Activated CD4-positive, alpha-beta memory T cell treated with anti-CD3 and anti-CD28 coated beads for 36 hours (primary cell): ENCODE results near the gene TCEAL1. TPM values are rescaled to one million over a fixed set of nuclear protein-coding genes. Genes with fewer than 3 reads are reported as not detected.
A peak's percentile ranks its signal among the peaks of the same experiment; 100 is the strongest.

Experiments
- CTCF ChIA-PET: fragments of 350-600 bp; sonication (Branson Sonifier 250); formaldehyde crosslinking; loops from one replicate; lab custom pipeline; 2021; ENCODE audit warnings: antibody characterized with exemption, inconsistent platforms; lab: Charles Lee
- POLR2A ChIA-PET: fragments of 350-600 bp; sonication (Branson Sonifier 250); formaldehyde crosslinking; loops from one replicate; lab custom pipeline; 2021; ENCODE audit warnings: antibody characterized with exemption; lab: Charles Lee
- DNase-seq: peaks from one replicate; pipeline ENCODE4 v3.0.0-alpha.2; 2020
- H3K27ac Mint-ChIP-seq: one replicate; pipeline ENCODE4 v1.8.0; 2021; ENCODE audit warnings: mixed read lengths
- H3K27me3 Mint-ChIP-seq: one replicate; pipeline ENCODE4 v1.8.0; 2021; ENCODE audit warnings: mixed read lengths
- H3K36me3 Mint-ChIP-seq: one replicate; pipeline ENCODE4 v1.8.0; 2021; ENCODE audit warnings: mixed read lengths
- H3K4me1 Mint-ChIP-seq: one replicate; pipeline ENCODE4 v1.8.0; 2021; ENCODE audit warnings: low read depth, mixed read lengths
- H3K4me3 Mint-ChIP-seq: one replicate; pipeline ENCODE4 v1.8.0; 2021; ENCODE audit warnings: mild to moderate bottlenecking, mixed read lengths
- H3K9me3 Mint-ChIP-seq: one replicate; pipeline ENCODE4 v1.8.0; 2021; ENCODE audit warnings: mixed read lengths
- intact Hi-C: fragments of 100-400 bp; cut with micrococcal nuclease; formaldehyde crosslinking; loops from one replicate; pipeline ENCODE4 v1.15.1; 2023
- total RNA-seq, 2 experiments: library from RNA; stranded (reverse); gene quantifications; one replicate each; pipeline ENCODE4 v1.2.3, GENCODE V29; 2021

The TCEAL1 gene
- total RNA-seq, 2 experiments from 2014 or later = 7.8 to 8.4 TPM

GRCh38 chrX:103613362-103613890, 15.3 kb upstream of the TCEAL1 start:
- no peaks in the 10 kb centered on the region for H3K9me3 Mint-ChIP-seq
- no peaks in the 10 kb centered on the region for H3K4me1 Mint-ChIP-seq
- POLR2A ChIA-PET = interaction anchor here (0.6 kb wide), 1 partner anchor 116 kb away, joined by 3 read pairs; no protein-coding TSS in a partner anchor
- DNase-seq = no peak
- no peak overlapping the region for H3K27ac Mint-ChIP-seq
- intact Hi-C loops = no loop called here
- H3K27me3 Mint-ChIP-seq = no peaks in the 10 kb centered on the region
- H3K4me3 Mint-ChIP-seq = no peak overlapping the region
- CTCF ChIA-PET = no interaction called here
- H3K36me3 Mint-ChIP-seq = no peaks in the 10 kb centered on the region

- no peak for DNase-seq
- Mint-ChIP-seq H3K27ac (no peak overlapping the region), H3K27me3 (no peaks in the 10 kb centered on the region), H3K9me3 (no peaks in the 10 kb centered on the region), H3K36me3 (no peaks in the 10 kb centered on the region), H3K4me1 (no peaks in the 10 kb centered on the region), H3K4me3 (no peak overlapping the region)
- intact Hi-C loops = no loop called here
- ChIA-PET CTCF (no interaction called here), POLR2A (no interaction called here)
These were observed 13.8 kb upstream of the TCEAL1 start for GRCh38 chrX:103614999-103615398.

- Mint-ChIP-seq H3K4me3 (no peak overlapping the region), H3K4me1 (no peaks in the 10 kb centered on the region), H3K27me3 (no peaks in the 10 kb centered on the region), H3K9me3 (no peaks in the 10 kb centered on the region), H3K27ac (no peak overlapping the region), H3K36me3 (no peaks in the 10 kb centered on the region)
- no peak for DNase-seq
- ChIA-PET POLR2A (no interaction called here), CTCF (no interaction called here)
- intact Hi-C loops = no loop called here
These were observed 12.9 kb upstream of the TCEAL1 start for GRCh38 chrX:103615781-103616371.

- no peaks in the 10 kb centered on the region for H3K9me3 Mint-ChIP-seq
- no peak overlapping the region for H3K27ac Mint-ChIP-seq
- CTCF ChIA-PET = no interaction called here
- H3K4me3 Mint-ChIP-seq = no peak overlapping the region
- no peak for DNase-seq
- POLR2A ChIA-PET = no interaction called here
- H3K36me3 Mint-ChIP-seq = no peaks in the 10 kb centered on the region
- no peaks in the 10 kb centered on the region for H3K4me1 Mint-ChIP-seq
- intact Hi-C loops = no loop called here
- H3K27me3 Mint-ChIP-seq = no peaks in the 10 kb centered on the region
These were observed 12.0 kb upstream of the TCEAL1 start for GRCh38 chrX:103616676-103617186.

GRCh38 chrX:103624111-103624510, 4.7 kb upstream of the TCEAL1 start:
- intact Hi-C loops = no loop called here
- no peaks in the 10 kb centered on the region for H3K9me3 Mint-ChIP-seq
- no peak overlapping the region for H3K27ac Mint-ChIP-seq
- no peaks in the 10 kb centered on the region for H3K27me3 Mint-ChIP-seq
- peaks cover 12% of the 10 kb centered on the region for H3K4me1 Mint-ChIP-seq
- H3K4me3 Mint-ChIP-seq = no peak overlapping the region
- DNase-seq = no peak
- ChIA-PET POLR2A (no interaction called here), CTCF (no interaction called here)
- H3K36me3 Mint-ChIP-seq = no peaks in the 10 kb centered on the region

GRCh38 chrX:103626855-103627254, 1.9 kb upstream of the TCEAL1 start:
- ChIA-PET POLR2A (no interaction called here), CTCF (no interaction called here)
- DNase-seq = no peak
- no peak overlapping the region for H3K27ac Mint-ChIP-seq
- peaks cover 17% of the 10 kb centered on the region for H3K4me1 Mint-ChIP-seq
- no peaks in the 10 kb centered on the region for H3K27me3 Mint-ChIP-seq
- no peaks in the 10 kb centered on the region for H3K9me3 Mint-ChIP-seq
- intact Hi-C loops = loop anchor here (5.0 kb wide), 1 partner anchor 40 kb away; the partner anchor contains the start of gene TCEAL4
- H3K4me3 Mint-ChIP-seq = no peak overlapping the region
- H3K36me3 Mint-ChIP-seq = no peaks in the 10 kb centered on the region

GRCh38 chrX:103629318-103630170, 769 bp downstream of the TCEAL1 start:
- peak overlapping the region; percentile 84 for H3K4me3 Mint-ChIP-seq
- ChIA-PET POLR2A (no interaction called here), CTCF (no interaction called here)
- H3K4me1 Mint-ChIP-seq = peaks cover 17% of the 10 kb centered on the region
- H3K36me3 Mint-ChIP-seq = no peaks in the 10 kb centered on the region
- peak overlapping the region; percentile 70 for H3K27ac Mint-ChIP-seq
- peak; percentile 42 for DNase-seq
- H3K9me3 Mint-ChIP-seq = no peaks in the 10 kb centered on the region
- no peaks in the 10 kb centered on the region for H3K27me3 Mint-ChIP-seq
- intact Hi-C loops = loop anchor here (5.0 kb wide), 1 partner anchor 42 kb away; the partner anchor contains the start of gene TCEAL4

GRCh38 chrX:103630171-103630511, 1.4 kb downstream of the TCEAL1 start:
- POLR2A ChIA-PET = no interaction called here
- Mint-ChIP-seq H3K4me1 (peaks cover 17% of the 10 kb centered on the region), H3K9me3 (no peaks in the 10 kb centered on the region), H3K27ac (no peak overlapping the region), H3K4me3 (peak overlapping the region; percentile 84), H3K27me3 (no peaks in the 10 kb centered on the region), H3K36me3 (no peaks in the 10 kb centered on the region)
- intact Hi-C loops = no loop called here
- DNase-seq = no peak
- CTCF ChIA-PET = no interaction called here

GRCh38 chrX:103631145-103631544, 2.4 kb downstream of the TCEAL1 start:
- Mint-ChIP-seq H3K27me3 (no peaks in the 10 kb centered on the region), H3K4me3 (no peak overlapping the region)
- intact Hi-C loops = no loop called here

GRCh38 chrX:103635436-103635835, 6.7 kb downstream of the TCEAL1 start:
- no peak overlapping the region for H3K4me3 Mint-ChIP-seq
- ChIA-PET CTCF (no interaction called here), POLR2A (no interaction called here)
- no peaks in the 10 kb centered on the region for H3K9me3 Mint-ChIP-seq
- intact Hi-C loops = no loop called here
- H3K36me3 Mint-ChIP-seq = no peaks in the 10 kb centered on the region
- H3K4me1 Mint-ChIP-seq = no peaks in the 10 kb centered on the region
- H3K27me3 Mint-ChIP-seq = no peaks in the 10 kb centered on the region
- H3K27ac Mint-ChIP-seq = no peak overlapping the region
- DNase-seq = no peak

More at GRCh38 chrX:103631145-103631544, 2.4 kb downstream of the TCEAL1 start:
- ChIA-PET CTCF (no interaction called here), POLR2A (no interaction called here)
- no peaks in the 10 kb centered on the region for H3K9me3 Mint-ChIP-seq
- DNase-seq = no peak
- H3K4me1 Mint-ChIP-seq = peaks cover 17% of the 10 kb centered on the region
- H3K27ac Mint-ChIP-seq = no peak overlapping the region
- no peaks in the 10 kb centered on the region for H3K36me3 Mint-ChIP-seq

- ChIA-PET POLR2A (no interaction called here), CTCF (no interaction called here)
- intact Hi-C loops = no loop called here
- Mint-ChIP-seq H3K4me3 (no peak overlapping the region), H3K27ac (no peak overlapping the region), H3K36me3 (no peaks in the 10 kb centered on the region), H3K9me3 (no peaks in the 10 kb centered on the region), H3K27me3 (no peaks in the 10 kb centered on the region), H3K4me1 (no peaks in the 10 kb centered on the region)
- DNase-seq = no peak
These were observed 9.0 kb downstream of the TCEAL1 start for GRCh38 chrX:103637604-103638338.
